Measurements from ENCODE around the gene RPL21.

RPL21 gene

DNA sequence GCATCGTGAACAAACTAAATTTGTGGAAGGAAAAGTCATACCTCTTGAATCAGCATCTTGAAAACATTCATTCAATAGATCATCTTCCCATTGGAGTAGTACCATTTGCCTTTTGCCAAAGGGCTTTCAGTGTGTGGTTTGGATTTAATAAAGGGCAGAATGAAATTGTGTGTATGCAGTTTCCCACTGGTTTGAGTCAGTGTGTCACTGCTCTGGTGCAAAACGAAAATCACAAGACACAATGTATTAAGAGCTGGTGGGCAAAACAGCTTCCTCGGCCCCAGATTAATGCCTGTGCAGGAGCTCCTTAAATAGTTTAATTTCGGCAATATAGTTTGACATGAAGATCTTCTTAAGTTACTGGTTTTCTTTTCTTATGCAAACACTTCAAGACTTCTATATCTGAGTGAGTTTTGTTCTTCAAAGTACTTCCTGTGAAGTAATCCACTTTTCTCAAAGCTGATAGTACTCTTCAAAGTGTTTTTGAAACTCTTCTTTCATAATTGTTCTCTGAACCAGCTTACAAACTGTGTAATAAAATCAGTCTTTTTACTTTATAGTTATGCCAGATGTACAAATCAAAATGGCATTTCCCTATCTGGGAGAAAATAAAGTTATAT, 51.4 kb downstream of the RPL21 start:
- no peak for DNase-seq (ENCODE audit: low read depth)
- TF ChIP-seq, protein P1, sequence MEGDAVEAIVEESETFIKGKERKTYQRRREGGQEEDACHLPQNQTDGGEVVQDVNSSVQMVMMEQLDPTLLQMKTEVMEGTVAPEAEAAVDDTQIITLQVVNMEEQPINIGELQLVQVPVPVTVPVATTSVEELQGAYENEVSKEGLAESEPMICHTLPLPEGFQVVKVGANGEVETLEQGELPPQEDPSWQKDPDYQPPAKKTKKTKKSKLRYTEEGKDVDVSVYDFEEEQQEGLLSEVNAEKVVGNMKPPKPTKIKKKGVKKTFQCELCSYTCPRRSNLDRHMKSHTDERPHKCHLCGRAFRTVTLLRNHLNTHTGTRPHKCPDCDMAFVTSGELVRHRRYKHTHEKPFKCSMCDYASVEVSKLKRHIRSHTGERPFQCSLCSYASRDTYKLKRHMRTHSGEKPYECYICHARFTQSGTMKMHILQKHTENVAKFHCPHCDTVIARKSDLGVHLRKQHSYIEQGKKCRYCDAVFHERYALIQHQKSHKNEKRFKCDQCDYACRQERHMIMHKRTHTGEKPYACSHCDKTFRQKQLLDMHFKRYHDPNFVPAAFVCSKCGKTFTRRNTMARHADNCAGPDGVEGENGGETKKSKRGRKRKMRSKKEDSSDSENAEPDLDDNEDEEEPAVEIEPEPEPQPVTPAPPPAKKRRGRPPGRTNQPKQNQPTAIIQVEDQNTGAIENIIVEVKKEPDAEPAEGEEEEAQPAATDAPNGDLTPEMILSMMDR (IDR thresholded peaks at IDR 0.05; ENCODE audit: low read length, missing control alignments), result no peak
- H3K4me3 ChIP-seq (replicated peaks; ENCODE audit: low read depth, low read length), result no peak overlapping the region

DNA sequence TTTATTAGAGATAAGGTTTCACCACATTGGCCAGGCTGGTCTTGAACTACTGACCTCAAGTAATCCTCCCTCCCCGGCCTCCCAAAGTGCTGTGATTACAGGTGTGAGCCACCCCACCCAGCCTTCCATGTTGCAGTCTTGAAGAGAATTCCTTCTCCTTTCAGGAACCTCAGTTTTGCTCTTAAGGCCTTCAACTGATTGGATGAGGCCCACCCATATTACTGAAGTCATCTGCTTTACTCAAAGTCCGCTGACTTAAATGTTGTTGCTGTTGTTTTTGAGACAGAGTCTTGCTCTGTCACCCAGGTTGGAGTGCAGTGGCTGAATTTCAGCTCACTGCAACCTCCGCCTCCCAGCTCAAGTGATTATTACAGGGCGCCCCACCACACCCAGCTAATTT, 52.7 kb downstream of the RPL21 start:
- DNase-seq (ENCODE audit: low read depth), result no peak
- TF ChIP-seq, protein P1 (IDR thresholded peaks at IDR 0.05; ENCODE audit: low read length, missing control alignments), result no peak
- H3K4me3 ChIP-seq (replicated peaks; ENCODE audit: low read depth, low read length), result no peak overlapping the region

GRCh38 chr13:27304611-27305010, 53.3 kb downstream of the RPL21 start:
- no peak for DNase-seq (ENCODE audit: low read depth)
- TF ChIP-seq, protein P1 (IDR thresholded peaks at IDR 0.05; ENCODE audit: low read length, missing control alignments), result no peak
- no peak overlapping the region for H3K4me3 ChIP-seq (replicated peaks; ENCODE audit: low read depth, low read length)
